Neutrophil (primary cell): ENCODE measurements around the gene RIPOR2.
"Not testable (repeated sequence)": the region's sequence is repeated elsewhere in the genome, so short reads cannot be mapped to it uniquely, and the experiment has no call there.

Experiments
- H3K27ac ChIP-seq: fragments of 200-600 bp; sonication (generic); 2 replicates; pipeline ENCODE4 v1.5.1; 2016; ENCODE audit warnings: mild to moderate bottlenecking, moderate library complexity
- H3K27me3 ChIP-seq: fragments of 200-600 bp; sonication (generic); 2 replicates; pipeline ENCODE4 v1.6.0; 2016; ENCODE audit warnings: mild to moderate bottlenecking
- H3K36me3 ChIP-seq: fragments of 200-600 bp; sonication (generic); 2 replicates; pipeline ENCODE4 v1.5.1; 2017
- H3K4me1 ChIP-seq, 2 experiments: fragments of 200-600 bp in 1 of 2; sonication (generic) in 1 of 2; 1 replicate in 1 of 2; 2 replicates in 1 of 2; pipeline versions ENCODE4 v1.5.1 to v1.6.1; 2013 to 2016; ENCODE audit warnings: low read depth in 1 of 2, low read length in 1 of 2, mild to moderate bottlenecking in 1 of 2, moderate library complexity in 1 of 2; ENCODE audit not compliant: control insufficient read depth in 1 of 2, insufficient read depth in 1 of 2
- H3K4me3 ChIP-seq, 2 experiments: fragments of 200-600 bp in 1 of 2; sonication (generic) in 1 of 2; 1 replicate in 1 of 2; 2 replicates in 1 of 2; pipeline ENCODE4 v1.5.1; 2013 to 2016; ENCODE audit warnings: low read depth in 1 of 2, low read length in 1 of 2, mild to moderate bottlenecking in 1 of 2, moderate library complexity in 1 of 2
- H3K9me3 ChIP-seq: fragments of 200-600 bp; sonication (generic); 2 replicates; pipeline ENCODE4 v1.5.1; 2016
- CTCF ChIP-seq: fragments of 200-600 bp; sonication (generic); IDR thresholded peaks from 2 replicates; pipeline ENCODE4 v1.5.1; 2016; ENCODE audit warnings: antibody characterized with exemption

RIPOR2 gene

GRCh38 chr6:24951811-24952299 lies 16.1 kb upstream of the RIPOR2 start:
- TF ChIP-seq CTCF: peak; percentile 72
- Histone ChIP-seq H3K4me1 (peaks cover 77 to 79% of the 10 kb centered on the region in 2 experiments), H3K4me3 (peak overlapping the region; percentile 45 to 53)

GRCh38 chr6:24950218-24950941 lies 14.6 kb upstream of the RIPOR2 start:
- peak overlapping the region; percentile 99 for H3K27ac ChIP-seq
- H3K27me3 ChIP-seq: no peaks in the 10 kb centered on the region
- TF ChIP-seq CTCF: no peak
- peaks cover 74% of the 10 kb centered on the region in 2 experiments for H3K4me1 ChIP-seq
- H3K4me3 ChIP-seq: peak overlapping the region; percentile 45 to 53
- H3K9me3 ChIP-seq: no peaks in the 10 kb centered on the region
- no peaks in the 10 kb centered on the region for H3K36me3 ChIP-seq

More at GRCh38 chr6:24951811-24952299, 16.1 kb upstream of the RIPOR2 start:
- H3K9me3 ChIP-seq: no peaks in the 10 kb centered on the region
- no peaks in the 10 kb centered on the region for H3K36me3 ChIP-seq
- H3K27ac ChIP-seq: peak overlapping the region; percentile 99
- no peaks in the 10 kb centered on the region for H3K27me3 ChIP-seq

- H3K4me1 ChIP-seq: peaks cover 61 to 62% of the 10 kb centered on the region in 2 experiments
- H3K27ac ChIP-seq: peak overlapping the region; percentile 99
These were observed 13.3 kb upstream of the RIPOR2 start for GRCh38 chr6:24949020-24949569.

GRCh38 chr6:24948261-24948660 lies 12.5 kb upstream of the RIPOR2 start:
- peak overlapping the region; percentile 23 for H3K27ac ChIP-seq
- not testable (repeated sequence) for H3K27me3 ChIP-seq, H3K9me3 ChIP-seq, H3K36me3 ChIP-seq, H3K4me3 ChIP-seq
- H3K4me1 ChIP-seq: peaks cover 53 to 54% of the 10 kb centered on the region in 2 experiments

More at GRCh38 chr6:24949020-24949569, 13.3 kb upstream of the RIPOR2 start:
- H3K36me3 ChIP-seq: no peaks in the 10 kb centered on the region
- no peak for TF ChIP-seq CTCF
- H3K9me3 ChIP-seq: peaks cover 3% of the 10 kb centered on the region
- H3K4me3 ChIP-seq: peak overlapping the region in 1 of 2 experiments; percentile 53
- no peaks in the 10 kb centered on the region for H3K27me3 ChIP-seq

- no peak overlapping the region for H3K4me3 ChIP-seq
- H3K4me1 ChIP-seq: peaks cover 46 to 48% of the 10 kb centered on the region in 2 experiments
- peaks cover 3% of the 10 kb centered on the region for H3K9me3 ChIP-seq
- H3K36me3 ChIP-seq: no peaks in the 10 kb centered on the region
- H3K27me3 ChIP-seq: no peaks in the 10 kb centered on the region
- no peak for TF ChIP-seq CTCF
- H3K27ac ChIP-seq: no peak overlapping the region
These were observed 11.9 kb upstream of the RIPOR2 start for GRCh38 chr6:24947636-24948035.

GRCh38 chr6:24945054-24945453 lies 9.3 kb upstream of the RIPOR2 start:
- Histone ChIP-seq H3K4me3 (no peak overlapping the region), H3K9me3 (peaks cover 3% of the 10 kb centered on the region), H3K27me3 (no peaks in the 10 kb centered on the region), H3K4me1 (peaks cover 27% of the 10 kb centered on the region in 2 experiments), H3K27ac (no peak overlapping the region), H3K36me3 (no peaks in the 10 kb centered on the region)
- TF ChIP-seq CTCF: no peak
